PC-9 (cell line): Measurements from ENCODE around the gene FBLIM1.

Experiments
- EZH2 ChIP-seq: fragments of 200-600 bp; sonication (generic); IDR thresholded peaks from 2 replicates; pipeline ENCODE4 v1.8.0; 2017; ENCODE audit warnings: antibody characterized with exemption, low read depth
- TF ChIP-seq, protein P1 (sequence below): fragments of 200-600 bp; sonication (generic); conservative IDR thresholded peaks from 2 replicates; pipeline ENCODE4 v1.6.1; 2017; ENCODE audit warnings: mixed run types, antibody characterized with exemption, mild to moderate bottlenecking, moderate library complexity

DNA sequence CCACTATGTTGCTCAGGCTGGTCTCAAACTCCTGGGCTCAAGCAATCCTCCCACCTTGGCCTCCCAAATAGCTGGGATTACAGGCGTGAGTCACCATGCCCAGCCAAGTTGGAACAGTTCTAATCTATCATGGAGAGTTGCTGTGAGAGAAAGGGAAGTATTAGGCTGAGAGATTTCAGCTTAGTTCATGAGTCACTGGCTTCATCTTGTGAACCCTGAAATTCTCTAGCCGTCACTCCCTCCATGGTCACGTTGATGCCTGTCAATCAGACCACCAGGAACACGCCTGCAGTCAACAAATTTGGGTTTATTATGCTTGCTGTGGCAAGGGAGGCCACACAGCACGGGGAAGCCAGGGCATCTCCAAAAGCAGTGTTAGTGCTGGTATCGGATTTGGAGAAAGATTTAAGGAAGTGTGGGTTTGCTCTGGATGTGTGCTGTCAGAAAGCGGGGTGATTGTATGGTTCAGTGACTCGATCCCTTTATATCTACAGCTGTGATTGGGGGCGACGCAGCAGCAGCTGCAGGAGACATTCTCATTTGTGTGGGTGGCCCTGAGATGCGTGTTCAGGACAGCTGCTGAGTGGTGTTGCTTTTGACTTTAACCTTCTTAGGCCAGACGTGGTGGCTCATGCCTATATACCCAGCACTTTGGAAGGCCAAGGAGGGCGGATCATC, 30.2 kb downstream of the FBLIM1 start:
- TF ChIP-seq, protein P1, sequence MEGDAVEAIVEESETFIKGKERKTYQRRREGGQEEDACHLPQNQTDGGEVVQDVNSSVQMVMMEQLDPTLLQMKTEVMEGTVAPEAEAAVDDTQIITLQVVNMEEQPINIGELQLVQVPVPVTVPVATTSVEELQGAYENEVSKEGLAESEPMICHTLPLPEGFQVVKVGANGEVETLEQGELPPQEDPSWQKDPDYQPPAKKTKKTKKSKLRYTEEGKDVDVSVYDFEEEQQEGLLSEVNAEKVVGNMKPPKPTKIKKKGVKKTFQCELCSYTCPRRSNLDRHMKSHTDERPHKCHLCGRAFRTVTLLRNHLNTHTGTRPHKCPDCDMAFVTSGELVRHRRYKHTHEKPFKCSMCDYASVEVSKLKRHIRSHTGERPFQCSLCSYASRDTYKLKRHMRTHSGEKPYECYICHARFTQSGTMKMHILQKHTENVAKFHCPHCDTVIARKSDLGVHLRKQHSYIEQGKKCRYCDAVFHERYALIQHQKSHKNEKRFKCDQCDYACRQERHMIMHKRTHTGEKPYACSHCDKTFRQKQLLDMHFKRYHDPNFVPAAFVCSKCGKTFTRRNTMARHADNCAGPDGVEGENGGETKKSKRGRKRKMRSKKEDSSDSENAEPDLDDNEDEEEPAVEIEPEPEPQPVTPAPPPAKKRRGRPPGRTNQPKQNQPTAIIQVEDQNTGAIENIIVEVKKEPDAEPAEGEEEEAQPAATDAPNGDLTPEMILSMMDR, result no peak
- no peak for TF ChIP-seq EZH2
